Immature natural killer cell (primary cell): Measurements from ENCODE around the gene TEX30. TPM values are rescaled to one million over a fixed set of nuclear protein-coding genes. Genes with fewer than 3 reads are reported as not detected.

Source experiments
- DNase-seq, 3 donors: peaks; one replicate each; pipeline ENCODE4 v3.0.0; 2022; ENCODE audit warnings: mixed read lengths in 1 of 3
- H3K27ac Mint-ChIP-seq, 6 donors: one replicate each; pipeline ENCODE4 v1.8.0; 2020; ENCODE audit warnings: mixed read lengths in 6 of 6, mild to moderate bottlenecking in 5 of 6, inconsistent platforms in 4 of 6, moderate library complexity in 3 of 6
- H3K27me3 Mint-ChIP-seq, 3 donors: one replicate each; pipeline ENCODE4 v1.8.0; 2020 to 2021; ENCODE audit warnings: low read depth in 3 of 3, mild to moderate bottlenecking in 3 of 3, mixed read lengths in 3 of 3, moderate library complexity in 3 of 3, inconsistent platforms in 1 of 3
- H3K36me3 Mint-ChIP-seq, 3 donors: one replicate each; pipeline ENCODE4 v1.8.0; 2020; ENCODE audit warnings: mixed read lengths in 3 of 3, inconsistent platforms in 2 of 3, mild to moderate bottlenecking in 2 of 3
- H3K4me1 Mint-ChIP-seq, 2 donors: one replicate each; pipeline ENCODE4 v1.8.0; 2020; ENCODE audit warnings: inconsistent platforms in 2 of 2, mild to moderate bottlenecking in 2 of 2, mixed read lengths in 2 of 2, moderate library complexity in 1 of 2
- H3K4me3 Mint-ChIP-seq, 5 donors: one replicate each; pipeline ENCODE4 v1.8.0; 2020; ENCODE audit warnings: mild to moderate bottlenecking in 5 of 5, mixed read lengths in 5 of 5, inconsistent platforms in 3 of 5, moderate library complexity in 3 of 5
- H3K9me3 Mint-ChIP-seq, 6 donors: one replicate each; pipeline ENCODE4 v1.8.0; 2020; ENCODE audit warnings: mild to moderate bottlenecking in 6 of 6, mixed read lengths in 6 of 6, inconsistent platforms in 4 of 6, moderate library complexity in 3 of 6
- polyA plus RNA-seq, 3 donors: library from polyadenylated mRNA; unstranded; fragments of 300-500 nt; fragmentation: Illumina TruSeq; gene quantifications; one replicate each; pipeline ENCODE4 v1.2.3, GENCODE V29; 2021

The TEX30 gene
- polyA plus RNA-seq, 3 donors from 2014 or later: 24.3 to 30.8 (median 24.5) TPM

- peak overlapping the region in 5 of 6 donors; percentile 27 to 93 (median 42) for H3K27ac Mint-ChIP-seq
- peaks cover 36 to 51% of the 10 kb centered on the region in 2 donors for H3K4me1 Mint-ChIP-seq
- peaks cover 4 to 14% (median 14%) of the 10 kb centered on the region in 3 donors for H3K27me3 Mint-ChIP-seq
- H3K4me3 Mint-ChIP-seq: peak overlapping the region; percentile 89 to 98 (median 95)
- H3K9me3 Mint-ChIP-seq: no peaks in the 10 kb centered on the region
- DNase-seq: no peak
- H3K36me3 Mint-ChIP-seq: peaks cover 0 to under 1% (median 0%) of the 10 kb centered on the region in 3 donors
Observed at GRCh38 chr13:102772042-102772425, 1.6 kb downstream of the TEX30 start.

- Mint-ChIP-seq H3K4me1 (peaks cover 36 to 51% of the 10 kb centered on the region in 2 donors), H3K4me3 (peak overlapping the region; percentile 14 to 98 (median 90)), H3K27me3 (peaks cover 4 to 14% (median 14%) of the 10 kb centered on the region in 3 donors), H3K27ac (peak overlapping the region in 5 of 6 donors; percentile 11 to 93 (median 46)), H3K36me3 (peaks cover 0 to 6% (median 5%) of the 10 kb centered on the region in 3 donors), H3K9me3 (no peaks in the 10 kb centered on the region)
- DNase-seq: no peak
Observed at GRCh38 chr13:102771298-102772041, 2.1 kb downstream of the TEX30 start.

- Mint-ChIP-seq H3K4me1 (peaks cover 36 to 51% of the 10 kb centered on the region in 2 donors), H3K27me3 (peaks cover 4 to 14% (median 14%) of the 10 kb centered on the region in 3 donors), H3K27ac (peak overlapping the region in 1 of 6 donors; percentile 43), H3K9me3 (no peaks in the 10 kb centered on the region), H3K4me3 (no peak overlapping the region), H3K36me3 (peaks cover 0 to 8% (median 6%) of the 10 kb centered on the region in 3 donors)
- DNase-seq: no peak
Observed at GRCh38 chr13:102770435-102770834, 3.2 kb downstream of the TEX30 start.

DNA sequence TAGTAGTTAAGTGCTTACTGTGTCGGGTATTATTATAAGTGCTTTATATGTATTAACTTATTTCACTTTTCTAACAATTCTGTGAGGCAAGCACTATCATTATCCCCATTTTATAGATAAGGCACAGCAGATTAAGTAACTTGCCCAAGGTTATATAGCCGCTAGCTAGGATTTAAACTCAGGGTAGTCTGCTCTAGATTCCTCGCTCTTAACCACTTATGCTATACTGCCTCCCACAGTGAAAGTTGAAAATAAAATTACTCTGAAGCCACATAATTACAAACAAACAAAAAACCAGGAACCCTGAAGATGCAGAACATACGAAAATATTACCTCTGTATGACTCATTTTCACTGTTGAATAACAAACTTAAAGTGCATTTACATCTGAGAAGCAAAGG lies 3.9 kb downstream of the TEX30 start:
- Mint-ChIP-seq H3K9me3 (no peaks in the 10 kb centered on the region), H3K4me1 (peaks cover 30 to 46% of the 10 kb centered on the region in 2 donors), H3K36me3 (peaks cover 0 to 11% (median 6%) of the 10 kb centered on the region in 3 donors), H3K4me3 (no peak overlapping the region), H3K27me3 (peaks cover 4 to 14% (median 13%) of the 10 kb centered on the region in 3 donors), H3K27ac (peak overlapping the region in 1 of 6 donors; percentile 19)
- DNase-seq: no peak

- Mint-ChIP-seq H3K27me3 (peaks cover 4 to 11% (median 5%) of the 10 kb centered on the region in 3 donors), H3K4me1 (peaks cover 23 to 38% of the 10 kb centered on the region in 2 donors), H3K9me3 (no peaks in the 10 kb centered on the region), H3K27ac (no peak overlapping the region), H3K4me3 (no peak overlapping the region), H3K36me3 (peaks cover 0 to 11% (median 6%) of the 10 kb centered on the region in 3 donors)
- DNase-seq: no peak
Observed at GRCh38 chr13:102768909-102769308, 4.7 kb downstream of the TEX30 start.

- Mint-ChIP-seq H3K36me3 (peaks cover 0 to 11% (median 6%) of the 10 kb centered on the region in 3 donors), H3K27ac (no peak overlapping the region), H3K4me1 (no peaks in the 10 kb centered on the region), H3K27me3 (peaks cover 0 to 2% (median 0%) of the 10 kb centered on the region in 3 donors), H3K9me3 (no peaks in the 10 kb centered on the region), H3K4me3 (no peak overlapping the region)
- DNase-seq: no peak
Observed at GRCh38 chr13:102763741-102764140, 9.8 kb downstream of the TEX30 start.

- no peaks in the 10 kb centered on the region for H3K9me3 Mint-ChIP-seq
- peaks cover 0 to 4% (median 0%) of the 10 kb centered on the region in 3 donors for H3K36me3 Mint-ChIP-seq
- H3K4me3 Mint-ChIP-seq: no peak overlapping the region
- H3K27ac Mint-ChIP-seq: no peak overlapping the region
- peaks cover 0 to 2% (median 0%) of the 10 kb centered on the region in 3 donors for H3K27me3 Mint-ChIP-seq
- H3K4me1 Mint-ChIP-seq: no peaks in the 10 kb centered on the region
- DNase-seq: no peak
Observed at GRCh38 chr13:102761071-102761470, 12.5 kb downstream of the TEX30 start.

DNA sequence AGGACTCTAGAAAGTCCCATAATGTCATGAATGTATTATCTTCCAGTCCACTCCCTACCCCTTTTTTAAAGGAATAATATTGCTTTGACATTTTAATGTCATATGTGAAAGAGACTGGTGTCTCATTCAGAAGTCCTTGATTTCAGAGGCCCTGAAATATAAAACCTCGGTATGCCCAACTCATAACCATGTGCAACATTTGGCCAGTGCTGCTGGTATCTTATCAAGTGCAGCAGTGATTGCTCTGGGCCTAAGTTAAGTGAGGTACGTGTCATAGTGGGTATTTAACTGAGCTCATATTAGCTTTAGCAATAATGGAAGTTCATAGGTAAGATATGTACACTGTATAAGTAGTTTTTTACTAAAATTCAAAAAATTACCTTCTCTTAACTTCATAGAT lies 14.7 kb downstream of the TEX30 start:
- no peaks in the 10 kb centered on the region for H3K4me1 Mint-ChIP-seq
- no peaks in the 10 kb centered on the region for H3K9me3 Mint-ChIP-seq
- H3K4me3 Mint-ChIP-seq: no peak overlapping the region
- no peaks in the 10 kb centered on the region for H3K36me3 Mint-ChIP-seq
- peaks cover 0 to 2% (median 0%) of the 10 kb centered on the region in 3 donors for H3K27me3 Mint-ChIP-seq
- H3K27ac Mint-ChIP-seq: no peak overlapping the region
- DNase-seq: no peak

DNA sequence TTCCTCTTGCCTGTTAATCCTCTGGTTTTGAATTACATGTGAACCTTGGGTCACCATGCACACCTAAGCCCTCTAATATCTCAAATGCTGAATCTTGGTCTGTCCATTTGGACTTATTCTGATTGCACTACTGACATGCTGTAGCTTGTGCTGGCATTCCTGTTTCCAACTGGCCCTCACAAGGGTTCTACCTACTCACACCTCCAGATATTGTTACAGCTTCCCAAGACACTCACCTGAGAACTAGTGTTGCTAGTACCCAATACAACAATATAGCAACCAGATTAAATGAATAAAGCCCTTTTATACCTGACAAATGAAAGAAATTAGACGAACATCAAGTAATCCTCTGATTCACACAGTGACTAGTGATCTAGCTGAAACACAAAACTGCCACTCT lies 16.6 kb downstream of the TEX30 start:
- Mint-ChIP-seq H3K9me3 (no peaks in the 10 kb centered on the region), H3K27me3 (peaks cover 0 to 2% (median 2%) of the 10 kb centered on the region in 3 donors), H3K4me3 (no peak overlapping the region), H3K36me3 (peaks cover 0 to 3% (median 0%) of the 10 kb centered on the region in 3 donors), H3K27ac (no peak overlapping the region), H3K4me1 (no peaks in the 10 kb centered on the region)
- no peak for DNase-seq

DNA sequence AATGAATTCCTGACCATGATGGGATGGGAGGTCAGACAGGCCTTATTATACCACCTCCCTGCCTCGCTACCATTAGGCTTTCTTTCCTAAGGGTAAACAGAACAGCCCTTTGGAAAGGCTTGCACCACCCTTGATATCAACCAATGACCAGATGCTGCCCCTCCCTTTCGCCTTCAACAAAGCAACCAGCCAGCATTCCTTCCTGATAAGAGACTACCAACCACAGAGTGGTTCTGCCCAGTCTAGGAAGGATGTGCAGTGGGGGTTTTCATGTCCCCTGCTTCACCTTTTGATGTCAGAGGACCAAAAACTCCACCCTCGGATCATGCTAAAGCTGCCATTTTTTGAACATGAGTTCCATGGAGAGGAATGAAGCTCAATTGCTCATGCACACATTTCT lies 21.7 kb downstream of the TEX30 start:
- peaks cover 0 to 9% (median 3%) of the 10 kb centered on the region in 3 donors for H3K36me3 Mint-ChIP-seq
- H3K4me3 Mint-ChIP-seq: no peak overlapping the region
- peaks cover 2 to 9% (median 5%) of the 10 kb centered on the region in 3 donors for H3K27me3 Mint-ChIP-seq
- no peak overlapping the region for H3K27ac Mint-ChIP-seq
- H3K4me1 Mint-ChIP-seq: no peaks in the 10 kb centered on the region
- no peaks in the 10 kb centered on the region for H3K9me3 Mint-ChIP-seq
- no peak for DNase-seq

GRCh38 chr13:102742506-102742905 lies 31.1 kb downstream of the TEX30 start:
- H3K4me3 Mint-ChIP-seq: no peak overlapping the region
- no peak overlapping the region for H3K27ac Mint-ChIP-seq
- H3K4me1 Mint-ChIP-seq: no peaks in the 10 kb centered on the region
- peaks cover 0 to 4% (median 0%) of the 10 kb centered on the region in 6 donors for H3K9me3 Mint-ChIP-seq
- peaks cover 0 to 25% (median 0%) of the 10 kb centered on the region in 3 donors for H3K27me3 Mint-ChIP-seq
- DNase-seq: no peak
- H3K36me3 Mint-ChIP-seq: peaks cover 0 to 3% (median 0%) of the 10 kb centered on the region in 3 donors

DNA sequence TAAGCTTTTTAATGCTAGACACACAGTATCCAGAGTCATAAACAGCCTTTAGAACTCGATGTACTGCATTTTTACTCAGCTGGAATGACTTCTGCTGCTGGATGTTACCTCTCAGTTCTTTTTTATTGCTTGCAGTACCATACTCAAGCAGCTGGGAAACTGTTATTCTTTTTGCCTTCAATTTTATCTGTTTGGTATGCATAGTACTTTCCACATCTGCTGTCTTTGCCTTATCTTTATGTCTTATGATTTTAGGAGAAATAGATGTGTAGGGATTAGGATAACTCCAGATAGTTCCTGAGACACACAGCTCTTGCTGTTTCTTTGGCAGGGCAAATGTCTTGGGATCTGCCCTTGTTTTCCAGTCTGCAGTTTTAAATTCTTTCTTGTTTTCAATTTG lies 31.5 kb downstream of the TEX30 start:
- Mint-ChIP-seq H3K9me3 (peaks cover 0 to 4% (median 0%) of the 10 kb centered on the region in 6 donors), H3K4me1 (no peaks in the 10 kb centered on the region), H3K4me3 (no peak overlapping the region), H3K27me3 (peaks cover 0 to 24% (median 0%) of the 10 kb centered on the region in 3 donors), H3K27ac (no peak overlapping the region), H3K36me3 (peaks cover 0 to 3% (median 0%) of the 10 kb centered on the region in 3 donors)
- no peak for DNase-seq

- no peak overlapping the region for H3K27ac Mint-ChIP-seq
- H3K4me3 Mint-ChIP-seq: no peak overlapping the region
- no peak for DNase-seq
- peaks cover 0 to 3% (median 0%) of the 10 kb centered on the region in 6 donors for H3K9me3 Mint-ChIP-seq
- no peaks in the 10 kb centered on the region for H3K36me3 Mint-ChIP-seq
- peaks cover 0 to 1% of the 10 kb centered on the region in 2 donors for H3K4me1 Mint-ChIP-seq
- peaks cover 3 to 11% (median 6%) of the 10 kb centered on the region in 3 donors for H3K27me3 Mint-ChIP-seq
Observed at GRCh38 chr13:102729560-102730270, 43.9 kb downstream of the TEX30 start.

DNA sequence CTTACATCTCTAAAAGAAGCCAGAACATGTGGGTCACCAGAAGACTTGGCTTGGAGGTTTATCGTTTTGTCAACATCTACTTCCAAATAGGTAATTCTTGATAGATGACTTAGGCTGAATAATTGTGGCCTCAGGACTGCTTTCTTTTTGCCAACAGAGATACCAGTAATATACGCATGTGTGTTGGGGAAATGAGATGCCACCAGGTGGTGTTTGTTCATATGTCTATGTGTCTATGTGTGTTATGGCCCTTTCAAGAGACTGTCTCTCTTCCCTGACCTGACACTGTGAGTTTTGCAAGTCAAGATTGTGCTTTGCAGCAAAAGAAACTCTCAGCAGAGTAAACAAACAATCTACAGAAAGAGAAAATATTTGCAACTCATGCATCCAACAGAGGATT lies 47.2 kb downstream of the TEX30 start:
- Mint-ChIP-seq H3K36me3 (no peaks in the 10 kb centered on the region), H3K4me3 (no peak overlapping the region), H3K9me3 (peaks cover 0 to 3% (median 0%) of the 10 kb centered on the region in 6 donors), H3K27ac (no peak overlapping the region), H3K27me3 (peaks cover 2 to 9% (median 7%) of the 10 kb centered on the region in 3 donors), H3K4me1 (peaks cover 10 to 15% of the 10 kb centered on the region in 2 donors)
- DNase-seq: no peak
